Measurements from ENCODE around the gene TBC1D10B. TPM values are rescaled to one million over a fixed set of nuclear protein-coding genes. Genes with fewer than 3 reads are reported as not detected.

Gene TBC1D10B, protein sequence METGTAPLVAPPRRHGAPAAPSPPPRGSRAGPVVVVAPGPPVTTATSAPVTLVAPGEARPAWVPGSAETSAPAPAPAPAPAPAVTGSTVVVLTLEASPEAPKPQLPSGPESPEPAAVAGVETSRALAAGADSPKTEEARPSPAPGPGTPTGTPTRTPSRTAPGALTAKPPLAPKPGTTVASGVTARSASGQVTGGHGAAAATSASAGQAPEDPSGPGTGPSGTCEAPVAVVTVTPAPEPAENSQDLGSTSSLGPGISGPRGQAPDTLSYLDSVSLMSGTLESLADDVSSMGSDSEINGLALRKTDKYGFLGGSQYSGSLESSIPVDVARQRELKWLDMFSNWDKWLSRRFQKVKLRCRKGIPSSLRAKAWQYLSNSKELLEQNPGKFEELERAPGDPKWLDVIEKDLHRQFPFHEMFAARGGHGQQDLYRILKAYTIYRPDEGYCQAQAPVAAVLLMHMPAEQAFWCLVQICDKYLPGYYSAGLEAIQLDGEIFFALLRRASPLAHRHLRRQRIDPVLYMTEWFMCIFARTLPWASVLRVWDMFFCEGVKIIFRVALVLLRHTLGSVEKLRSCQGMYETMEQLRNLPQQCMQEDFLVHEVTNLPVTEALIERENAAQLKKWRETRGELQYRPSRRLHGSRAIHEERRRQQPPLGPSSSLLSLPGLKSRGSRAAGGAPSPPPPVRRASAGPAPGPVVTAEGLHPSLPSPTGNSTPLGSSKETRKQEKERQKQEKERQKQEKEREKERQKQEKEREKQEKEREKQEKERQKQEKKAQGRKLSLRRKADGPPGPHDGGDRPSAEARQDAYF
- 10 to 100 TPM; 55.5 to 58.2 TPM for total RNA-seq

DNA sequence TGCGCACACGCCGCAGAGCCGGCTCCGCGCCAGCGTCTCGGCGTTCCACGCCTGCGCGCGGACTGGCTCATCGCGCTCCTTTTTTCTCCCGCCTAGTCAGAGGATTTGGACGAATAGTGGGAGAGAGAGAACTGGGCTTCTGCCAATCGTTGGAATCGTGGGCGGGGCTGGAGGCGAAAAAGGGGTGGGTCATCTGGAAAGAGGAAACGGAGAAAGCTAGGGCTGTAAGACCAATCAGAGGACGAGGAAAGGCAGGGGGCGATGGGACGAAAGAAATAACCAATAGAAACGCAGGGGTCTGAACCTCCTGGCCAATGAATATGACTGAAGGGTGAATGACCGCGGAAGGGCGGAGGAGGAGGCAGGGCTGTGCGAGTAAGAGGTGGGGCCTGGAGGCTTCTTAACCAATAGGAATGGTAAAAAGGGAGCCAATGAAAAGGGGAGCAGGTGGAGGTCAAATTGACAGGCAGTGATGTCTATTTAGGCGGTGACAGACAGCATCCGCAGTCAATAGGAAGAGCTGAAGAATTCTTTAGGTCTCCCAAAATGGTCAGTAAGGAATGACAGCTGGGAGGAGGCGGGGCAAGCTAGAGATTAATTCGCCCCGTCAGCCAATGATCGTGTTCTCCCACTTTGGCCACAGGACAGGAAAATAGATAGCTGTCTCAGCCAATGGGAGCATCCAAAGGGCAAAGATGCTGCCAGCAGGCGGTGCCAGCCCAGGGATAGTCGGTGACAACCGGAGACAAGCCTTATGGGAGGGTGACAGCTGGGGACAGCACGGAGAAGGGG lies at the start of gene TBC1D10B:
Gene TBC1D10B (minus strand): TSS at position 39 of the 792 bp plus-strand sequence. CDS start 311 bp downstream, outside the sequence.

DNA sequence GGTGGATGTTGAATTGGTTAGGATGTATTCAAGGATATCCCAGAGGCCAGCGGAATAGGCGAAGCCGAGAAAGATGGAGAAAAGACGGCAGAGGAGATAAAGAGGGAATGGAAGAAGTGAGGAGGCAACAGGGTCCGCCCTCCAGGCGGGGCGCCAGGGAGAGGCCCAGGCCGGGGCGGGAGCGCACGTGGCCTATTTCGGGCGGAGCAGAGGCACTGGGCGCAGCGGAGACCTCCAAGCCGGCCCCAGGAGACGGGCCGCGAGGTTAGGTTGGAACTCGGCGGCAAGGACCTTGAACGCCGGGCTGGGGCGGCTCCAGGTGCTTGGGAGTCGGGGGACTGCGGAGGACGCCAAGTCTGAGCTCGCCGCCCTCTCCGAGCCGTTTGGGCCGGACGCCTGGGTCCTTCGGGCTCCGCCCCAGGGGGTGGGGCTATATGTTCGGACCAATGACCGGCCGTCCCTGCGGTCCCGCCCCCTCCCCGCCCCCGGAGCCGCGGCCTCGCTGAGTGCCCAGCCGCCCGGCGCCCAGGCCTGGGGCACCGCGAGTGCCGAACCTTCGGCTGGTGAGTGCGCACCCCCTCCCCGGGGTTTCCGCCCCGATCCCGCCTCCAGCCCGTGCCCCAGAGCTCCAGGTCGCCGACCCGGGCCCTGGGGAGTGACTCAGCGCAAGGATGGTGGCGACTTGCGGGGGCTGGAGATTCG lies 37.0 kb upstream of the TBC1D10B start, which contains the start of gene ZNF771:
Gene ZNF771 (plus strand): TSS at position 505 of the 702 bp plus-strand sequence. CDS start 448 bp downstream, outside the sequence.

DNA sequence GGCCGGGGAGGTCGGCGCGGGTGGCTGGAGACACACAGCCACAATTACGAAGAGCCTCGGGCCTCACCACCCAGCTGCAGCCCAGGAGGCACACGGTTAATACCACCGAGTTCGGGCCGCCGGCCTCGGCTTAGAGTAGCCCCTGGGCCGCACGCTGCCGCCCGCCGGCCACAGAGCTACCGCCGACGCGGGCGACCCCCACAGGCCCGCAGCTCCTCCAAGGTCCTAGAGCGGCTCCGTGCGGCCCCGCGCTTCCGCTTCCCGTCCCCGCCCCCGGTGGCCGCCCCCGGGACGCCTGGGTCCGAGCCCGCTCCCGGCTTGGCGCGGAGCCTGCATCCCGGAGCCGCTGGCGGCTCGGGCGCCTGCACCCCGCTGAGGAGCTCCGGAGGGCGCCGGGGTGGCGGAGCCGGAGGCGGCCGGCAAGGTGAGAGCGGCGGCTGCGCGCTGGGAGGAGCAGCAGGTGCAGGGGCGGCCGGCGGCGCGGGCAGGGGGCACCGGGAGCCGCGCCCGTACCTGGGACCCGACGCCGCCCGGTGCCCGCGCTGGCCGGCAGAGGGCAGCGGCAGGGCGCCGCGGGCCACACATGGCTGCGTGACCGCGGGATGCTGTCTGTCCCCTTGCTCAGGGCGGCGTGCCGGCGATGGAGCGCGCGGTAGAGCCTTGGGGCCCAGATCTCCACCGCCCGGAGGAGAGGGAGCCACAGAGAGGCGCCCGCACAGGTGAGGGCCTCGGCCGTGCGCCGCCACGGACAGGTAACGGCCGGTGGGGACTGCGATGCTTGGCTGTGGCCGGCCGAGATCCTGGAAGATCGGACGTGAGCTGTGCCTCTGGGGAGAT lies 25.1 kb upstream of the TBC1D10B start, which contains the start of gene ZNF48:
Gene ZNF48 (plus strand): TSS at position 266 of the 837 bp plus-strand sequence. CDS start 375 bp downstream, at position 641.

DNA sequence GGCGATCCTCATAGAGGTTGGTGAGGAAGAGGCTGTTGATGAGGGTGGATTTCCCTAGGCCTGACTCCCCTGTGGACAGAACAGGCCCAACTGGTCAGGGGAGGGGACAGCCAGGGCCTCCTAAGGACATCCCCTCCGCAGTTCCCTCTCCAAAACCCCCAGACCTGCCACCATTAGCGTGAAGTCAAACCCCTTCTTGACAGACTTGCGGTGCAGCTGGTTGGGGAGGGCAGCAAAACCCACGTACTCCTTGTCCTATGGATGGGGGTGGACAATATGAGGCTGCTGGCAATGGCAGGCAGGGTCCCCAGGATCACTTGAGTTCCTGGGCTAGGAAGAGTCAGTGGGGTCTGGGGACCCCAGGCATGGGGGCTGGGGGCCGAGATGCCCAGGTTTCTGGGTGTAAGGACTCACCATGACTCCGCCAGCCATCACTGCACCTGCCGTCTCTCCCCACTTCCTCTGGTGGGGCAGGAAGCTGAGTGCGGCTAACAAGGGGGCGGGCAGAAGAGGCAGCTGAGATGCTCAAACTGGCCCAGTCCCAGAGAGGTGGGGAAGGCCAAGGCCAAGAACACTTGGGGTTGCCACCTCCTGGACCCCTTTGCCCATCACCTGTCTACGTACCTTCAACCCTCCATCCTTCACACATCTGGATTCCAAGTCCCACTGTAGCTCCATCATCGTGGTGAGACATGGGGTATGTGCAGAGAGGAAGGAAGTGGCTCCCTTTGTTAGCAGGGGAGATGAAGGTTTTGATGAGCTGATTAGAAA lies 12.0 kb upstream of the TBC1D10B start, which contains the start of gene SEPTIN1:
Gene SEPTIN1 (minus strand): TSS at position 451 of the 771 bp plus-strand sequence. CDS start 19 bp downstream, at position 432.

DNA sequence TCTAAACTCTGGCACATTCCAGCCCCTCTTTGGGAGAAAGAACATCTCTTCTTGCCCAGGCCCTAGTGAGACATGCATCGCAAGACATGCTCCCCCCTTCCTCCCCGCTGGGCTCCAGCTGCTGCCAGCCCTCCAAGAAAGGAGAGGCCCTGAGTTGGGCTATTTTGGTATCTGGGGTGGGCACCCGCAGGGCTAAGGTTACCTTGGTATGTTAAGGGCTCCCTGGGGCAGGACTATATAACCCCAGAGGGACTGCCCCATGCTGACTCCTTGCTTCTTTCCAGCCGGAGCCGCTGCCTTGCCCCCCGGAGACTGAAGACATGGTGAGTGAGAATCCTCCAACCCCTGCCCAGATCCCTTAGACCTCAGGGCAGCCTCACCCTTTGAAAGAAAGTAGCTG lies 4.2 kb upstream of the TBC1D10B start, which contains the start of gene MYL11:
Gene MYL11 (plus strand): TSS at position 265 of the 400 bp plus-strand sequence. CDS start 56 bp downstream, at position 321.

DNA sequence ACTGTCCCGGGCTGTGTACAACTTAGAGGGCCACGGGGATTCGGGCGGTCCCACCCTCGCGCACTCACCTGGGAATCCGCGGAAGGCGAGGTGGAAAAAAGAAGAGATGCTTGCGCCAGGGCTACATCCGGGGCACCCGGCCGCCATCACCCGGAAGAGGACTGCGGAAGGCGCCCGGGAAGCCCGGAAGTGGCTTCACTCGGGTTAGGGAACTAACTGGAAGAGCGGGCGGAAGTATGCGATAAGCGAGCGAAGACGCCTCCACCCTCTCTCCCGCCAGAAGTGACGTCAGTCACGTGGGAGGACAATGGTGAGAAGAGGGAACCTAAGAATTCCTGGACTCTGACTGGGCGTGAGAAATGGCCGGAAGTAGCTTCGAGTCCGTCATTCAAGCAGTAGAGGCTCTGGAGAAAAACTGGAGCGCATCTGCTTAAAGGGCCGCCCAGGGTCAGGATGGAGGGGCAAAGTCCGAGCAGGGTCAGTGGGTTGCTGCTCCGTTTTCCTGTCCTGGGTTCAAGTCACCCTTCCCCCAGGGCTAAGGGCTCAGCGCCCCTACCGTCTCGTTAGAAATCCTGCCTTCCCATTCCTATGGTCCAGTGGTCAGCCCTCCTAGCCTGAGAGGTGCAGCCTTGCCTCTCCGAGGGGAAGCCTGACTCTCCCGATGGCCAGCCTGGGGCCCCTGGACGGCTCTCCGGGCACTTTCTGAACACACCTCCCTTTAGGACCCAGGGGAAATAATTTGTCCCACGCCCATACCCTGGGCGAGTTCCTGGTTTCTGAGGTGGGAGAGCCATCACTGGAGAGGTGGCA lies 14.9 kb downstream of the TBC1D10B start, which contains the start of gene CD2BP2:
Gene CD2BP2 (minus strand): TSS at position 165 of the 810 bp plus-strand sequence. CDS start 627 bp downstream, outside the sequence.

Other genes with a start within 250 kb of the TBC1D10B start
- gene MAPK3, start 247.3 kb downstream of the TBC1D10B start, total RNA-seq = 10 to 100 TPM; 75.2 to 75.6 TPM
- gene CORO1A, start 186.9 kb downstream of the TBC1D10B start, total RNA-seq = 1,000 to 10,000 TPM; 1,549 to 1,565 TPM
- gene BOLA2B, start 176.8 kb downstream of the TBC1D10B start, total RNA-seq = 100 to 1,000 TPM; 122 to 123 TPM
- 10 to 100 TPM; 74.5 to 91.7 TPM for gene SLX1A, start 176.6 kb downstream of the TBC1D10B start, total RNA-seq
- 10 to 100 TPM; 24.0 to 31.6 TPM for gene SULT1A3, start 171.2 kb downstream of the TBC1D10B start, total RNA-seq
- gene NPIPB13, start 122.0 kb downstream of the TBC1D10B start, total RNA-seq = 10 to 100 TPM in 1 of 2 experiments, 1 to 10 TPM in 1; 7.5 to 15.5 TPM
- 10 to 100 TPM; 51.3 to 55.5 TPM for gene CD2BP2, start 15.2 kb downstream of the TBC1D10B start, total RNA-seq
- under 1 TPM in 1 of 2 experiments, not detected in 1; 0.78 TPM for gene MYL11, start 4.3 kb upstream of the TBC1D10B start, total RNA-seq
- gene SEPTIN1, start 12.1 kb upstream of the TBC1D10B start, total RNA-seq = 100 to 1,000 TPM; 383 to 413 TPM
- 10 to 100 TPM; 14.3 to 14.9 TPM for gene ZNF48, start 24.9 kb upstream of the TBC1D10B start, total RNA-seq
- 1 to 10 TPM; 3.8 to 4.3 TPM for gene ZNF771, start 37.1 kb upstream of the TBC1D10B start, total RNA-seq
- 10 to 100 TPM; 39.9 to 40.3 TPM for gene DCTPP1, start 59.5 kb upstream of the TBC1D10B start, total RNA-seq
- gene SEPHS2, start 75.4 kb upstream of the TBC1D10B start, total RNA-seq = 10 to 100 TPM; 56.7 to 59.9 TPM
- 100 to 1,000 TPM; 550 to 559 TPM for gene ITGAL, start 102.2 kb upstream of the TBC1D10B start, total RNA-seq
- 1 to 10 TPM; 4.9 to 5.3 TPM for gene ZNF768, start 156.1 kb upstream of the TBC1D10B start, total RNA-seq
- gene ZNF747, start 164.4 kb upstream of the TBC1D10B start, total RNA-seq = 10 to 100 TPM; 11.8 to 12.3 TPM
- 10 to 100 TPM; 18.1 to 18.5 TPM for gene ZNF764, start 187.9 kb upstream of the TBC1D10B start, total RNA-seq
- gene ZNF688, start 201.2 kb upstream of the TBC1D10B start, total RNA-seq = 10 to 100 TPM; 16.3 TPM
- 10 to 100 TPM; 18.2 to 19.7 TPM for gene ZNF785, start 215.2 kb upstream of the TBC1D10B start, total RNA-seq
- 10 to 100 TPM; 10.6 to 10.8 TPM for gene ZNF689, start 239.9 kb upstream of the TBC1D10B start, total RNA-seq

Measured in activated naive CD4-positive, alpha-beta T cell treated with anti-CD3 and anti-CD28 coated beads, Interleukin-2, amount 10 ng/mL, durations not matched to agents 5 hours and 36 hours (primary cell).